Colon (tissue), 2 donors: ENCODE measurements around the gene DPYSL3.

ENCODE experiments used
- FAIRE-seq: peaks from 2 replicates; lab custom pipeline; 2012; peaks lifted over from hg19 to GRCh38; lab: Jason Lieb, UNC
- donor health status: control.
- donor health status: control.

The DPYSL3 gene

DNA sequence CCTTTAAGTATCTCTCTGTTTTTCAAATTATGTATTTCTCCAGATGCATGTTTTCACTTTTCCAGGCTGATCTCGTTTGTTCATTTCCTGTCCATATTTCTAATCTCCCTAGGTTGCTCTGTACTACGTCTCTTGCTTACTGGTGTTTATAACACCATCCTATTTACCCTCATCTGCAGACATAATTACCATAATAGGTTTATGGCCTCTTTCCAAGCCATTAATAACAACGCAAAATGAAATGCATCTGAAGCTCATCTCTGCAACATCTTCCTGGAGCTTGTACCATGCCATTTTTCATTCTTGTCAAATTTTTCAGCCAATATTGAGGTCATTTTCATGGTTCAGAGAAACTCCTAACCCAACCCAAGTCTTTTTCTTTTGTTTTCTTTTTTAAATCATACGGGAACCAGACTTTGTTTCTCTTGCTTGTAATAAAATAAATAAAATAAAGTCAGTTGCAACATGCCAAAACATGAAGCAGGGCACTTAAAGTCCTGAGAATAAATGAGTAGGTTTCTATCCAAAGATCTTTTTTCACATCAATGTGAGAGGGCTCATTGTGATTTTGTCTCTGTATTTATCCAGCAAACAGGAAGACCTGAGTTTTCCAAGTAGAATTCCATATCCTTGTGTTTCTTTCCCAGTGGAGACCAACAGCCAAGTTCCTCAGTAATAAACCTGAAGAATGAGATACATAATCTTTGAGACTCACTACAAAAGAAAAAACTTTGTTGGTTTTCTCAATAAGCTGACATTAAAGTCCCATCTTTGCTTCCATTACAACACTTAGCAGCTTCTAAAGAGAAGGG is 37.0 kb downstream of the DPYSL3 start:
- FAIRE-seq: no peak

DNA sequence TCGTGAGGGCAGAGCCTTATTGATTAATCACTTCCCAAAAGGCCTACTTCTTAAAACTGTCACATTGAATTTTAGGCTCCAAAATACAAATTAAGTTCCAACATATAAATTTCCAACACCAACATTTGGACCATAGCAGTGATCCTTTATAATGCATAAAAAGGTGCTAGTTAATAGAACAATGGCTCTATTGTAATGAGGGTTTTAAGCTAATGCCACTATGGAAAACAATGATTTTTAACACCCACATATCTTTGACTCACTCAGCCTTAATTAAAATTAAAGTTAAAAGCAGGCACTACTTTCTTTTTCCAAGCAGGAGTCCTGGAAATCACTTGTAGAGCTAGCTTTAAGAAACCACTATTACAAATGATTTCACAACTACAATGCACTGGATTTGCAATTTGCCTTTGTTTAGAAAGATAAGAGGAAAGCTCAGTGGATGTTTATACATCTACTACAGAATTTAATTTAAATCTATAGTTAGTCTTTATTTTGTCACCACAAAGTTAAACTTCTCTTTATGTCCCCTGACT is 41.8 kb downstream of the DPYSL3 start:
- FAIRE-seq: no peak

DNA sequence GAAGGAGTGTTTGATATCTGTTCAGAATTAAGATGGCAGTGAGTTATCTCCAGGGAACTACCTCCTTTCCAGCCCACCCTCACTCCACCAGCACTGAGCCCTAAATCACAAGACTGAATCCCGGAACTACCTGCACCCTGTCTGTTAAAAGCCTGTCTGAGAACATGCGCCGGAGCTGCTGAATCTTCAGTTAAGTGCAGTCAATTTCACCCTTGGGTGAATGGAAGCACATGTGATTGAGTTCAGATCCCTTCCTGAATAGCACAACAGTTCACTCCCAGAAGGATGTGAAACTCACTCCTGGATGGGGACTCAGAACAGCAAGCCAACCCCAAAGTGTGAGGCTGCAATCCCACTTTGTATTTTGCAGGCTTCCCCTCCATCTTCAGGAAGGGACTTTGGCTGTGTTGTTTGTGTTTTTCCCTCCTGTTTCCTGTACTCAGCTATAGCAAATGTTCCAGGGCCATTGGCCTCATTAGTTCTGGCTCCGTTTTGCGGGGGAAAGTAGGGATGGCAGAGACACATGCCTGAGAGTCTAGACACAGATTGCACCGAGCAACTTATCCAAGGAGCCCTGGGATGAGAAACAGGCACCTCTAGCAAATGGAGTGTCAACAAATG is 43.4 kb downstream of the DPYSL3 start:
- FAIRE-seq: no peak

DNA sequence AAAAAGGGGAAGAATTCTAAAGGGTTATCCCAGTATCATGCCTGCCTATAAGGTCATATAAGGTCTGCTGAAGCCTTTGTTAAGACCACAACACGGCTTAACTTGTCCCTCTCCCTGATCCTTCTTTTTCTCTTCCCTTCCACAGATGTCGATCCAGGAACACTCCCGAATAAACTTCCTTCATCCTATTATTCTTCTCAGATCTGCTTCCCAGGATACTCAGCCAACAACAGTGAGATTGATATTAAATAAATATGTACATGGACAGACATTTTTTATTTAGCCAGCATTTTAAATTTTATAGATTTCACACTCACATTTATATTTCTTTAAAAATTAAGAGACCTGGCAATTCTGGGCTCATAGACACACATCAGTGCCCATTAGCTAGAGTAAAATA is 44.1 kb downstream of the DPYSL3 start:
- no peak for FAIRE-seq

DNA sequence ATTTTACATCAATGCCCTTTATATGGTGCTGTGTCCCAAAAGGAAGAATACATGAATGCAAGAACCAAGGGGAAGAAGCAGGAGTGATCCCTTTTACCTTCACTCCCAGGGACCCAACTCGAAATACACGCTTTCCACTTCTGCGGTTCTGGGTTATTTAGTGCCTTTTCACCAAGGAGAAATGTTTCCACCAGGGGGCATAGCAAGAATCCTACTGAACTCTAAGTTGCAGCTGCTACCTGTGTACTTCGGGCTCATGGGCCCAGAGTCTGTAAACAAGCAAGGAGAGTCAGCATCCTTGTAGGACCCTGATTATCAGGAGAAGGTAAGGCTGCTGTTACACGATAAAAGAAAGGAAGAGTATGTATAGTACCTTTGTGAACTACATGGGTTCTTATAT is 45.7 kb downstream of the DPYSL3 start:
- no peak for FAIRE-seq

DNA sequence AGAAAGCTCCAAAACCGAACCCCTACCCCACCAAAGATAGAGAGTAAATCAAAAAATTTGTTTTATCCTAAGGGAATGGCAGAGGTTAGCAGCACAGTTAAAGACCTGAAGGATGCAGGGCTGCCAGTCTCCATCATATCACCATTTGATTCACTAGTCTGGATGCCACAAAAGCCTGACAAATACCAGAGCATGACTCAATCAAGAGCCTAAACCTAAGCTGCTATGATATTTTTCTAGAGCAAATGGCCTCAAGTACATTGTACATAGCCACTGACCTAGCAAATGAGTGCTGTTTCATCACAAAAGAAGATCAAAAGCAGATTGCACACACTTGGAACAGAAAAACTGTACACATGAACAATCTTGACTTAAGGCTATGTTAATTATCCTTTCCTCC is 48.0 kb downstream of the DPYSL3 start:
- FAIRE-seq: no peak

DNA sequence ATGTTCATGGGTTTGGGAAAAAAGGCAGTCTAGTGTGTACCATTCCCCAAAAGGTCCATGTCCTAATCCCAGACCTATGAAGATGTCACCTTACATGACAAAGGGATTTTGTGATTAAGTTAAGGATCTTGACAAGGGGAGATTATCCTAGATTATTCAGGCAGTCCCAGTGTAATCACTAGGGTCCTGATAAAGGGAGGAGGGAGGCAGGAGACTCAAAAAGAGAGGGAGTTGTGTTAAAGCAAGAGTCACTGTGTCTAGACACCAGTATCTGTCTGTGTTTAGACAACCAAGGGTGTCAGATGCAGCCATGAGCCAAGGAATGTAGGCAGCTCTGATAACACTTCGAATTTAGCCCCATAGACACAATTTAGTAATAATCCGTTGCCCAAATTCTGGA is 49.5 kb downstream of the DPYSL3 start:
- no peak for FAIRE-seq

DNA sequence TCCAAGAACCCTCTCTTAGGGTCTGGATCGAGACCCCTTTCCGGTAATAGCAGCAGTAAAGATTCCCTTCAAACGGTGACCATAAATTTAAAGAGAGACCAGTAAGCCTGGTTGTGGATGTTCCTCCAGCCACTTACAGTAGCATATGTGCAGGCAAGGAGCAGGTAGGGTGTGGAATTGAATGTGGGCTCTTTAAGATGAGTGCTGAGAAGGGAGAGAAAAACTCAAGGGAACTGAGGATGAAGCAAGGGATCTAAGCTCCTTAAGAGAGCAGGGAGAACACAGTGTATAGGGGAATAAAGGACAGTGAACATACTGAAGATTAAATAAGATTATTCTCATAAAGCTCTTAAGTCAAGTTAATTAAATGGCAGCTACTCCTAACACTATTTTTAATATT is 51.3 kb downstream of the DPYSL3 start:
- no peak for FAIRE-seq

DNA sequence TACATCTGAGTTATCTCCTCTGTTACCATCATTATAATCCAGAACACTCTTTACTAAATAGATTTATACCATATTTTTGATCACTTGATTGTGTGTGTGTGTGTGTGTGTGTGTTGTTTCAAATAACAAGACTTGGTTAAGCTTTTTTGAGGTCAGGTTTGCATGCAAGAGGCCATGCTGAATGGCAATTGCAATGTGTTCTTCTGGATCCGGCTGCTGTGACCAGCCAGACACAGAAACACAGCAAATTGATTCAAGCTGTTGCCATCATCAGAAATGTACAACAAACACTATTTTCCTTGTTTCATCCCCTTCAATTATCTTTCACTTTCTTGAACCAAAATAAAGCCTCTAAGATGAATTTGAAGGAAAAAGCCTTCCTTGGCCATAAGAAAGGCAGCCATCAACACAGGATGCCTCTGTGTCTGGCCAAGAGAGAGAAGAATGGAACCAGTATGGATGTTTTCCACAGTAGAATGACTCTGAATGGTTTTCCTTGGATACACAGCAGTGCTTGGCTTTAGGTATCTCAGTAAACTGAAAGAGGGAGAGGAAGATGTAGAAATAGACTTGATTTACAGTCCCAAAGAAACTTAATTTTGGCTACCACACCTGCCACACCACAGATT is 53.9 kb downstream of the DPYSL3 start:
- no peak for FAIRE-seq

DNA sequence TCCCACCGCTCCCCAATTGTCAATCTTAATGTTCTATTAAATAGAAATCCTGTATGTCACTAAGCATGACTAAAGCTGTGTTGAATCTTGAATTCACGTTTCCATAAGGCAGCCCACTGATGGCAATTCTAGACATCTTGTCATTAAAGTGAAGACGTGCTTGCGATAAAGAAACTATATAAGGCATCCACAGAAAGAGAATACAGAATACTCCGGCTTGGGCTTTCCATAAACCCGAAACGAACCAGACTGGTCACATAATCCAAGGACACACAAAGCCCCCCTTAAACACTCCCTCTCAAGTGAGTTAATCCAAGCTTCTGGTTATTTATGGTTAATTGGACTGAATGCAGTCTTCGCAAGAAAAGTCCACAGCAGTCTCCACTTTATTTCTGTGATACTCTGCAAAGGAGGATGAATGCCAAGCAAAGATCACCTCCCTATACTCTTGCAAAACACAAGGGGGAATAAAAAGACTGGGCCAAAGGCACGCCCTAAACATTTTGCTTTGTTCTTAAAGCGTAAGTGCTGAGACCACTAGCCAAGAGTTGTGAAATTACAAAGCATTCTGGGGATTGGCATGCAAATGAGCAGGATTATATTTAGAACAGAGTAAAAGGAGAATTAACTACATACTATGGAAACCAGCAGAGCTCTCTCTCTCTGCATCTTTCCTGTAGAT is 54.7 kb downstream of the DPYSL3 start:
- FAIRE-seq: no peak

DNA sequence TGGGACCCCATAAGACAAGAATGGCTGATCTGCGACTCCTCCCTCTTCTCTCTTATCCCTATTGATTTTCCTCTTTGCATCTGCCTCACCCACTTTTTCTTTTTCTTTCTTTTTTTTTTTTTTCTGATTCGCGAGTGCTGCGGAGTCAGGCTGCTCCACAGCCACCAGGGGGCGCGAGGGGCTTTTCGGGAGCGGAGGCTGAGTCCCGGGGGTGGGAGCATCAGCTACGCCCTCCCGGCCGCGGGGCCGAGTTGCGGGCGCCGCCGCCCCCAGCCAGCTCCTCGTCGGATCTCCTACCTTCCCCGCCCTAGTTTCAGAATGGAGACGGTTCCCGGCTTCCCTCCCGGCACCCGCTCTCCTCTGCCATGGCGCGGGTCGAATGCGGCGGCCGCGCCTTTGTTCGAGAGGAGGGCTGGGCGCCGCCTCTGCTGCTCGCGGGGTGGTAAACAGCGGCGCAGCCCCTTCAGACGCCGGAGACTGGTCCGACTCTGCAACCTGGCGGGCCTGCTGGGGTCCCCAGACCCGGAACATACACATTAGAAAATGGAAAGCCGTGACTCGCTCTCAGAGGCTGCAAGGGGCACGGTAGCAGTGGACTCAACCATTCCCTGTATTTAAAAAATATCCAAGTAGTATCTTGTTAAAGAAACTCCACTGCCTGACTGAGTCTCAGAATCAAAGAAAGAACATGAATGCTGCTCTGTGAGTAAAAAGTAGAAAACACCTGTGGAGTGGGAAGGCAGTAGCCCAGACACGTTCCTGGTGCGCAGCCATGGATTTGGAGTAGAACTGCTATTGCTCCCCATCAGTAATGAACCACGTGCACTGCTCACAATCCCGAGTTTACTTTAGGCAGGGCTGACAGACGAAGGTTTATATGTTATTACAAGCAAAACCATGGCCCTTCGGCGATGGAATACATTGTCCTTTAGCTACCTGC is 55.7 kb downstream of the DPYSL3 start:
- FAIRE-seq: no peak

DNA sequence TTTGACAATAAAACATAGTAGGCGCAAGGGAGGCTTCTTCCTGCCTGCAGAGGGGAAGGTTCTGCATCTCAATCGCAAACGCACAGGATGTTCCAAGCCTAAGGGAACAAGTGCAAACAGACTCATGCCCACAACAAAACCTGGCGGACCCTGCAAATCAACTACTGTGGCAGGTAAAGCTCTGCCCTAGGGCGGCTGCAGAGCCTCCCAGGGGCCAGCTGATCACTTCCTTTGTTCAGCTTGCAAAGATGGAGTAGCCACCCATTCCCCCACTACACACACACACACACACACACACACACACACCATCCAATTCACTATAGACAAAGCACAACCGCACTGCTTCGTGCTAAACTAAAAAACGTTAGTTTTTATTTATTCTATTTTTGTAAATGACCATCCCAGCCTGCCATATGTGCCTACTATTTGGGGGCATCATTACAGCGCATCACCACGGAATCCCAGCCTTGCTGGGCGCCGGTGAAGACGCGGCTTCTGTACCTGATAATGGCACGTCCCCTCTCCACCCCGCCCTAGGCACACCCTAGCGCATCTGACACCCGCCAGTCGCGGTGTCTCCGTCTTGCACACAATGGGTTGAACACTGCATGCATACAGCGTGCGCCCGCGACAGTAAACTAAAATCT is 57.6 kb downstream of the DPYSL3 start:
- FAIRE-seq: no peak

DNA sequence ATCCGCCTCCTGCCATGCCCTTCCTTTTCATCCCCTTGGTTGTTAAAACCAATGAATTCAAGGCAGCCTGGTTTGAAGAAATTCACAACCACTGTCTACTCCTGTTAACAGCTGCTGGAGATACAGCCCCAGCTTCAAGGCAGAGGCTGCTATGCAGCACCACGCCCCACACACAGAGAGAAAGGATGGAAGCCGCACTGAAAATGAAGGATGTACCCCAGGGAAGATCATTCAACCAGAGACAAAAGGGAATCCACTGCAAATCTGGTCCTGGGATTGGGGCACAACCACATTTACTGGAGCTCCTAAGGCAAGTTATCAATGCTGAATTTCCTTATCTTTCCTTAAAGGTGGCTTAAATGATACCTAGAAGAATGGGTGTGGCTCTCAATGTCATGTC is 58.7 kb downstream of the DPYSL3 start:
- no peak for FAIRE-seq

DNA sequence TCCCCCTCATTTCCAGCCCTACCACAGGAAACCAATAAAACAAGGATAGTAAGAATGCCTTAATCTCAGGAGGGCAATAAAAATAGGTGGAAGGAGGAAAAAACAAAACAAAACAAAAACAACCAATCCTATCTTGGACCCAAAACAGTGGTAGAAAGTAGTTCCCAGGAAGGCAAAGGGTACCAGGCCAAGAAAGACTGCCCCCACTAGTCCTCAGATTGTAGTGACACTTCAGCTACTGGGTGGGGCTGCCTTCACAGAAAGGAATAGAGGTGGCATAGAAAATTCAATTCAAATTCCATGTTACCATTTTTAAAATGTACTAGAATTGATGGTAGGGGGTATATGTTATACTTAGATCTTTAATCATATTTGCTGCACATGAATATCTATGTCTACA is 59.3 kb downstream of the DPYSL3 start:
- no peak for FAIRE-seq

DNA sequence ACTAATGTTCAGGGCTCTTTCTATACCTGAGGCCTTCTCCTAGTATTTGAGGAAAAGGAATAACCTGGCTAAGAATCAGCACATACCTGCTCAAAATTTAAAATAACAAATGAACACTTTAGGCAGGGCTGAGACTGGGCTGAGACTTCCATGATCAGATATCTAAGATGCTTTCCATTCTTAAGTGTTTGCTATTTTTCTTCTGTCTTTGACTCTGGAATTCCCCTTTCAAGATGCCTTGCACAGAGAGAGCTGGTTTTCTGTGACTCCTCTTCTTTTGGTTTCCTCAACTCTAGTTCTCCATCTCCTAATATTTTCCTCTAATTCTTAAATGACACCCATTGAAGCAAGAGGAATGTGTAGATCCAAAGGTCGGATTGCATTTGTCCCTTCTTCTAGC is 61.1 kb downstream of the DPYSL3 start:
- no peak for FAIRE-seq

DNA sequence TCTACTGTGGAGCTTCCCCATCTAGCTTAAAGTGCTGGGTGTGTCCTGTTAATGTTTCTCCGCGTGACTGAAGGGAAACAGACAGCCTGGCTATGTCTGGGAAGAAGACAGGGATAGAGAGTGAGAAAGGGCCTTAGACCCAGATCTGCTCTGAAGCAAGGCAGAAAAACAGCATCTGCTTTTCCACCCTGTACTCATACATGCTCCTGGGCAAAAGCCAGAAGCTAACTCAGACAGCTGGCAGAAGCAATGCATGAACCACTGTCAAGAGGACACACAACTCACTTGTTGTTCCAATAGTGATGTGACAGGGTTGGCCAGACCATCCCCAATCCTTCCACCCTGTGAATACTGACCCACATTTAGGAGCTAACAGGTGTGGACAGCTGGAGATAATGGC is 63.3 kb downstream of the DPYSL3 start:
- no peak for FAIRE-seq

DNA sequence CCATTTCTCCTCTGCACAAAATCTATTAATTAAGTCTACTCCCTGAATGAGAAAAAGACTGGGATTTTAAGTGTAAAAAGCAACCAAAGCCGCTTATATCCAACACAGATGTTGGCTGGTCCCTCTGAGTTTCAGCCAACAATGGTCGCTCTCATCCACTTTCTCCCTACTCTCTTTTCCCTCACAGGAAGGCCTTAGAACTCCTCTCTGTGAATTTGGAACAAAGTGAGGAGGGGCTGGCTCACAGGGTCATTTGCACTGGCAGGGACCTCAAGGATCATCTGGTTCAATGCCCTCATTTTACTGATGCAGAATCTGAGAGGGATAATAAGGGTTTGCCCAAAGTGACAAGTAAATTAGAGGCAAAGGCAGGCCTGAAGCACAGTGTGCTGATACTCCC is 64.0 kb downstream of the DPYSL3 start:
- no peak for FAIRE-seq

DNA sequence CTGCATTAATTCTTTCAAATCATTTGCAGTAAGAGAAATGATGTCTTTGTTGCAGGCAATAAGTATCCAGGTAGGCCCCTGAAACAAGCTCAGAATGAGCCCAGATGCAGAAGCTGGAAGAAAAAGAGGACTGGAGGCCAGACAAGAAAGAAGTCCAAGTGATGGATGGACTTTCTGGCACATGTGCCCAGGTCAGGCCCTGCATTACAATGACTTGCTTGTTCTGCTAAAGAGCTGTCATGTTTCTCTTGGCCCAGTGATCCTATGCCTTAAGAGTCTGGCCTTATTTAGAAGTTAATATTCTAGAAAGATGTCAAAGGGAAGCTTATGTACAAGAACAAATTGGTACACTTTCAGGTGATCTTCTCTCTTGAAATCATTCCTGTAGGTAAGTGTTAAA is 64.8 kb downstream of the DPYSL3 start:
- FAIRE-seq: no peak

DNA sequence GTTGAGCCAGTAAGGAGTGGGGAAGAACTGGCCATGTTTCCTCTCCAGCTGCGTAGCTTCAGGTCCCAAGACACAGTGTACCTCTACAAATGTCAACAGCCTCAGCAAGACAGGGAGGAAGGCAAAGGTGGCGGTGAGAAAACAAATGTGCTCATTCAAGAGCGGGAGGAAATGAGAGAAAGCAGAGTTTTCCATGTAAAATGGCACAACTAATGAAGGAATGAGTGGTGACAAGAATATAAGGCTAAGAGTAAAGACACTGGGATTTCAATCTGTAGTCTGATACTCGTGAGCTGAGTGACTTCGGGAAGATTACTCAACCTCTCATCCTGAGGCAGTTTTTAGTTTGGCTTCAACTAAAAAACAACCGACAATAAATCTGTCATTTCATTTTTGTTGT is 67.6 kb downstream of the DPYSL3 start:
- FAIRE-seq: no peak

DNA sequence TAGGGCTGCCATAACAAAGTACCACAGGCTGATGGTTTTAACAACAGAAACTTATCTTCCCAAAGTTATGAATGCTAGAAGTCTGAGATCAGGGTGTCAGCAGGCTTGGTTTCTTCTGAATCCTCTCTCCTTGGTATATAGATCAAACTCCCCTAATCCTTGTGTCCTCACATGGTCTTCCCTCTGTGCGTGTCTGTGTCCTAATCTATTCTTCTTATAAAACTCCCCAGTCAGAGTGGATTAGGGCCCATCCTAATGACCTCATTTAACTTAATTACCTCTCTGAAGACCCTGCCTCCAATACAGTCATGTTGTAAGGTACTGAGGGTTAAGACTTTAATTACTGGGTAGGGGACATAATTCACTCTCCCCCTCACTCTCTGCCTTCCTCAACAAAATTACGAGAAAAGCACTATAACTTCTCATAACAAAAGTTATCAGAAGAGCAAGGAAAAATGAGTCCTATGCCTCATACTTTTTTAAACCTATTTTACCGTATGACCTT is 68.6 kb downstream of the DPYSL3 start:
- FAIRE-seq: no peak

DNA sequence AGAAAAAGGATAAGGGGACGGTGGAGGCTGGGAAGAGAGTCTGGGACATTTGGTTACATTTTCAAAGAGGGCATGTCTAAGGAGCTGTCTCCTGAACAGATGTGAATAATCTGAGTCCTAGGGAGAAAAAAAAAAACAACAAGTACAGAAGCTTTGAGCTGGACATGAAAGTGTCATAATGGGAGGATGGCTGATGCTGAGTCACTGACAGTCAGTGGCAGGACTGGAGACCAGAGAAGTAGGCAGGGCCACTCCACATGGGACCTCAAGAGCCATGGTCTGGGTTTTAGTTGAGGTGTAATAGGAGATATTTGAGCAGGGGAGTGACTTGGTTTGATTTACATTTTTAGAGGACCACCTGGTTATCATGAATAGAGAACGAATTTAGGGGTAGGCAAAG is 70.6 kb downstream of the DPYSL3 start:
- FAIRE-seq: no peak
